Measurements from ENCODE around the gene PSMD8. TPM values are rescaled to one million over a fixed set of nuclear protein-coding genes. Genes with fewer than 3 reads are reported as not detected.

PSMD8 gene
- total and polyA plus RNA-seq, 5 donors from 2014 or later, result 104 to 254 (median 193) TPM

Other genes with a start within 250 kb of the PSMD8 start
- not detected for gene DPF1, start 150.3 kb upstream of the PSMD8 start, total RNA-seq
- gene DPF1, start 150.3 kb upstream of the PSMD8 start, polyA plus RNA-seq, result not detected
- gene PPP1R14A, start 118.2 kb upstream of the PSMD8 start, total RNA-seq, result 1.2 TPM
- gene PPP1R14A, start 118.2 kb upstream of the PSMD8 start, polyA plus RNA-seq, result not detected
- gene SPINT2, start 110.0 kb upstream of the PSMD8 start, total RNA-seq, result 15.6 TPM
- gene SPINT2, start 110.0 kb upstream of the PSMD8 start, polyA plus RNA-seq, result 10 to 100 TPM; 36.0 to 70.4 (median 53.5) TPM
- gene C19orf33, start 70.3 kb upstream of the PSMD8 start, total RNA-seq, result not detected
- not detected for gene C19orf33, start 70.3 kb upstream of the PSMD8 start, polyA plus RNA-seq
- gene YIF1B, start 58.6 kb upstream of the PSMD8 start, total RNA-seq, result 22.9 TPM
- gene YIF1B, start 58.6 kb upstream of the PSMD8 start, polyA plus RNA-seq, result 10 to 100 TPM; 34.4 to 47.7 (median 36.8) TPM
- gene KCNK6, start 54.7 kb upstream of the PSMD8 start, total RNA-seq, result 8.7 TPM
- gene KCNK6, start 54.7 kb upstream of the PSMD8 start, polyA plus RNA-seq, result 1 to 10 TPM; 2.6 to 4.6 (median 2.7) TPM
- gene CATSPERG, start 38.7 kb upstream of the PSMD8 start, total RNA-seq, result 12.6 TPM
- 1 to 10 TPM; 1.0 to 4.3 (median 1.9) TPM for gene CATSPERG, start 38.7 kb upstream of the PSMD8 start, polyA plus RNA-seq
- gene GGN, start 13.5 kb downstream of the PSMD8 start, total RNA-seq, result 0.91 TPM
- gene GGN, start 13.5 kb downstream of the PSMD8 start, polyA plus RNA-seq, result not detected
- 1.3 TPM for gene SPRED3, start 14.1 kb downstream of the PSMD8 start, total RNA-seq
- gene SPRED3, start 14.1 kb downstream of the PSMD8 start, polyA plus RNA-seq, result under 1 TPM in 3 of 4 donors, not detected in 1; 0.06 to 0.13 (median 0.07) TPM
- gene FAM98C, start 28.5 kb downstream of the PSMD8 start, total RNA-seq, result 41.3 TPM
- 10 to 100 TPM; 17.2 to 20.8 (median 19.8) TPM for gene FAM98C, start 28.5 kb downstream of the PSMD8 start, polyA plus RNA-seq
- 10.9 TPM for gene RASGRP4, start 51.6 kb downstream of the PSMD8 start, total RNA-seq
- 1 to 10 TPM; 1.6 to 9.3 (median 5.0) TPM for gene RASGRP4, start 51.6 kb downstream of the PSMD8 start, polyA plus RNA-seq
- 4.9 TPM for gene RYR1, start 59.1 kb downstream of the PSMD8 start, total RNA-seq
- under 1 TPM; 0.07 to 0.65 (median 0.34) TPM for gene RYR1, start 59.1 kb downstream of the PSMD8 start, polyA plus RNA-seq
- gene MAP4K1, start 243.4 kb downstream of the PSMD8 start, total RNA-seq, result 310 TPM
- 100 to 1,000 TPM; 117 to 164 (median 140) TPM for gene MAP4K1, start 243.4 kb downstream of the PSMD8 start, polyA plus RNA-seq
- 319 TPM for gene EIF3K, start 244.6 kb downstream of the PSMD8 start, total RNA-seq
- 100 to 1,000 TPM; 429 to 508 (median 476) TPM for gene EIF3K, start 244.6 kb downstream of the PSMD8 start, polyA plus RNA-seq